HG02852 (cell line): Measurements from ENCODE around the gene NPPA.

ENCODE experiments used
- ATAC-seq: cut with Tn5 transposase; IDR thresholded peaks from one replicate; pipeline ENCODE4 v1.9.1; 2021; ENCODE audit warnings: mild to moderate bottlenecking, moderate library complexity; ENCODE audit not compliant: unreplicated experiment

Gene NPPA

GRCh38 chr1:11874624-11875023 is 27.0 kb upstream of the NPPA start:
- ATAC-seq, result no peak

- no peak for ATAC-seq
Observed at GRCh38 chr1:11874258-11874562, 26.6 kb upstream of the NPPA start.

- ATAC-seq, result no peak
Observed at GRCh38 chr1:11873395-11874257, 26.0 kb upstream of the NPPA start.

DNA sequence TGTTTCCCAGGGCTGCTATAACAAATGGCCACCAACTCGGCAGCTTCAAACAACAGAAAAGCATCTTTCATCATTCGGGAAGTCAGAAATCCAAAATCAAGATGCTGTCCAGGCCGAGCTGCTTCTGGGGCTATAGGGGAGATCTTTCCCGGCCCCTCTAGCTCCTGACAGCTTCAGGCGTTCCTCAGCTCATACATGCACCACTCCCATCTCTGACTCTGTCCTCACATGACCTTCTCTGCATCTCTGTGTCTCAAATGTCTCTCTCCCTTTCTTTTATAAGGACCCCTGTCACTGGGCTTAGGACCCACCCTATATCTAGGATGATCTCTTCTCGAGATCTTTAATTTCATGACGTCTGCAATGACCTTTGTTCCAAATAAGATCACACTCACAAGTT is 25.0 kb upstream of the NPPA start:
- no peak for ATAC-seq

GRCh38 chr1:11869650-11870207 is 22.1 kb upstream of the NPPA start:
- ATAC-seq, result no peak

- no peak for ATAC-seq
Observed at GRCh38 chr1:11869104-11869503, 21.5 kb upstream of the NPPA start.

DNA sequence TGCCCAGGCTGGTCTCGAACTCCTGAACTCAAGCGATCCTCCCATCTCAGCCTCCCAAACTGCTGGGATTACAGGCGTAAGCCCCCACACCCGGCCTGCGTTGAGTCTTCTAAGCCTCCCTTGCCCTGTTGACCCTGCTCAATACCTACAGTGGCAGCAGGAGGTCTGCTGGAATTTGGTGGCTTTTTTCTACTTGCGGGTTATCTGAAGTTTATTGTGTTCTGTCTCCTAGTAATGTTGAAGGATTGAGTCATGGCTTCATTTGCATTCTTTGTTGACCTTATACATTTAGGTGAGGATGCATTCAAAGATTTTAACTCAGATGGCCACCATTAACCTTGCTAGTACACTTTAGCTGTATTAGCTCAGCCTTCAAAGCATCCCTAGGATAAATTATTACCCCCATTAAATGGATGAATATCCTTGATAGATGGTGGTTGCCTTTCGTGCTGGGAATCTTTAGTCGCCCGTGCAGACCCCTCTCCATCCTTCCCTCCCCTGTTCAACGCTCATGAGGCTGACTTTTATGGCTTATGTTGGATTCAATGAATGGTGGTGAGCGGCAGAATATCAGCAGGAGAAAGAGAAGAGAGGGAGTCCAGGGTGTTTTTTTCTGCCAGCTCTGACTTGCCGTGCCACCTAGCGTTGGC is 20.9 kb upstream of the NPPA start:
- ATAC-seq, result no peak

- no peak for ATAC-seq
Observed at GRCh38 chr1:11862890-11863289, 15.3 kb upstream of the NPPA start.

- no peak for ATAC-seq
Observed at GRCh38 chr1:11860587-11860986, 13.0 kb upstream of the NPPA start.

DNA sequence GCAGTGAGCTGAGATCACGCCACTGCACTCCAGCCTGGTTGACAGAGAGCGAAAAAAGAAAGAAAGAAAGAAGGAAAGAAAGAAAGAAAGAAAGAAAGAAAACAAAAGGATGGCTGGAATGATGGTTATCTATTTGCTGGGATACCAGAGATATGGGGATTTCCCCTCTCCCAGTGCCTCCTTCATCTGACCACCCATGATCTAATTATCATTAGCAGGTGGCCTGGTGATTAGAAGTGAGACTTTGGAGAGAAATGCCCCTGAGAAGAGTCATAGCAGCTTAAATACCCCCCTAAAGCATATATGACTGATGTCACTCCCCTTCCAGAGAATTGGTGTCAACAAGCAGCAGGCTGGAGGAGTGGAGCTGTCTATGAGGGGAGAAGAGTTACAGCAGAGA is 12.5 kb upstream of the NPPA start:
- no peak for ATAC-seq

DNA sequence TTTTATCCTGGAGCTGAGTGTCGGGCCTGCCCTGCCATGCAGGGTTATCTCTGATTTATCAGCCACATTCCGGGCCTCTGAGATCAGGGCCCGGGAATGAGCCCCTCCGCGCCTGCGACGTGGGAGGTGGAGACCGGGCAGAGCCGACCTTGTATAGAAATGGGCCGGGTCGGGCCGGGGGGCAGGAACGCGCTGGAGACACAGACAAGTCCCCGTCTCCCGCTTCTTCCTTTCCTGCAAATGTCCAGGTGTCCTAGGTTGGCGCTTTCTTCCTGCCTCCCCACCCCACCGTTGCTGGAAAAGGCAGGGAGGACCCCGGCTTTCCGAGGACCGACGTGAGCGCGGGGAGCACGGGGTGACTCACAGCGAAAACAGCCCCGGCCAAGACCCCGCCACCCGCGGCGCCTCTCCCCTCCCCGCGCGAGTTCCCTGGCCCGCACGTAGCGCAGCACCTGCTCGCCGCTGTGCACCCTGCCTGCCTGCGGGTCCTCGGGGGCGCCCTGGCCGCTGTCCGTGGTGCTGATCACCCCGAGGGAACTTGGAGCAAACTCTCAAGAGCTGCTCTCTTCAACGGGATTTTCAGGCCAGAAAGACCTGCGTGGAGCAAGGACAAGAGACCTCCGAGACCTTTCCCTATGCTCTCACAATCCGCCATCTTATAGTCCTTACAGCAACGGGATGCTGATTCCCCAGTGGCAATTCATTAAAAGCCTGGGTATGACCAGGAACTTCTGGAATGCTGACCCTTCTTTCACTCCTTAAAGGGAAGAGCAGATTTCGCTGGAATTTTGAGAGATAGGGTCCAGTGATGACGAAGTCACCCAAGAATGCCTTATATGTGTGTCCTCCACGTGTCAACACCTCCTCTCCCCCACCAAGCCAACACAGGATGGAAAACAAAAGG is 11.6 kb upstream of the NPPA start:
- no peak for ATAC-seq

- ATAC-seq, result no peak
Observed at GRCh38 chr1:11858613-11858967, 11.0 kb upstream of the NPPA start, which contains the start of gene NPPB. Gene NPPB, minus strand, starts transcription at chr1:11858945. Its CDS starts 112 bp downstream, at chr1:11858833.

DNA sequence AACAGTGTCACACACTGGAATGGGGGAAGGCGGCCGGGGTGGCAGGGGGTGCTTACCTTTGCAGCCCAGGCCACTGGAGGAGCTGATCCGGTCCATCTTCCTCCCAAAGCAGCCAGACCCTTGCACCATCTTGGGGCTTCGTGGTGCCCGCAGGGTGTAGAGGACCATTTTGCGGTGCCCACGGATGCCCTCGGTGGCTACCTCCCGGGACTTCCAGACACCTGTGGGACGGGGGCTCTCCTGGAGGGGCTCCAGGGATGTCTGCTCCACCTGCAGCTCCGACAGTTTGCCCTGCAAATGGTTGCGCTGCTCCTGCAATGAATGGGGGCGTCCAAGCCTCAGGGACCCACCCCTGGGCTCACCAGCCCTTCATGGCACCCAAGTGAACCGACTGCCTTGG is 10.6 kb upstream of the NPPA start:
- no peak for ATAC-seq

DNA sequence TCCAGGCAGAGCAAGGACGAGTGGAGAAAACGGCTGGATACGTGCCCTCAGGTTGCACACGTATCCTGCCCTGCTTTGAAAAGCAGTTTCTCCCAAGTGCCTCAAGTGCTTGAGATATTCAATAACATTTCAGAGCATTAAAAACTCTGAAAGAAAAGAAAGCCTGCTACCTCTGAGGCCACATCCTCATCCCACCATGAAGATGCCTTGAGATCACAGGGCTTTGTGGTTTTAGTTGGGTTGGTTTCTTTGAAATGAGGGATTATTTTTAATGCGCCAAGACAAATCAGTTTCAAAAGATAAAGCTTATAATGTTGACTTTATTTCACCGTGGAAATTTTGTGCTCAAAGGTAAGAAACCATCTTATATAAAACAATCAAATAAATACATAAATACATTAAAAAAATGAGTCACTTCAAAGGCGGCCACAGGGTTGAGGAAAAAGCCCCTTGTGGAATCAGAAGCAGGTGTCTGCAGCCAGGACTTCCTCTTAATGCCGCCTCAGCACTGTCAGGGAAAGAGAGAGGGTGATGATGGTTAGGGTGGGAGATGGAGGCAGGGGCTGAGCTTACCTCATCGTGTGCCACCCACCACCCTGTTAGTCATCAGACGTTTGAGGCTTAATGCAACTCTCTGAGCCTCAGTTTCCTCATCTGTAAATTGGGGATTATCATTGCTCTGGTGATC is 9.7 kb upstream of the NPPA start:
- ATAC-seq, result no peak

DNA sequence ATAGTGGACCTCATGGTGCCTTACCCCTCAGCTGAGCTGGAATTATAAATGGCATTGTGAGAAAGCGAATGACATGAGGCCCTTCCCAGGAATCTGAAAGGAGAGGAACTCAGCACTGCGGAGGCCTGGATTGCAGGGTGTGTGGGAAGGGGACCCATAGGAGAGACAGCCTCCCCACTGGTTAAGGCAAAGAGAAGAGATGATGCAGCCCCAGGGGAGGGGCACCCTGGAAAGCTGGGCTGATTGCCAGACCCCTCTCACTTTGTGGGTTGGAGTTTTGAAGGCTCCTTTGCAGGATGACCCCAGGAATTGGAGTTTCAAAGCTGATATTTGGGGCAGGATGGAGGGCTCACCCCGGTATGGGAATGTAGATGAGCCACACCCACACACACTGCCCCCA is 9.1 kb upstream of the NPPA start:
- ATAC-seq, result no peak

GRCh38 chr1:11855430-11855829 is 7.8 kb upstream of the NPPA start:
- ATAC-seq, result no peak

DNA sequence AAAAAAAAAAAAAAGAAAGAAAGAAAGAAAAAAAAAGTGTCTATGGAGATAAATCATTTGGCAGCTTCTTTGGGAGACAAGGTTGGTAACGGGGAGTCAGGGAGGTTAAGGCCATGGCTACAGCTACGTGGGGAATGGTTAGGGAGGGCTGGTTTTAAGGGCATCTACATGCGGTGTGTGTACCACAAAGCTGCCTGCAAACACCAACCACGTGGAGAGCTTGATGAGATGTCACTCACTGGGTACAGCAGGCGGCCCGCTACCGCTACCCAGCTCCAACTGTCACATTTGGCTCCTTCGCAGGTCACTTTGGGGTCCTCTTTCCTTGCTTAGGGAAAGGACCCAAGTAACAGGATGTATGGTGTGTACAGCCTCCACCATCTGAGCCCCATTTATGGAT is 6.9 kb upstream of the NPPA start:
- no peak for ATAC-seq

- no peak for ATAC-seq
Observed at GRCh38 chr1:11851180-11851579, 3.6 kb upstream of the NPPA start.

GRCh38 chr1:11850156-11850555 is 2.6 kb upstream of the NPPA start:
- ATAC-seq, result no peak

DNA sequence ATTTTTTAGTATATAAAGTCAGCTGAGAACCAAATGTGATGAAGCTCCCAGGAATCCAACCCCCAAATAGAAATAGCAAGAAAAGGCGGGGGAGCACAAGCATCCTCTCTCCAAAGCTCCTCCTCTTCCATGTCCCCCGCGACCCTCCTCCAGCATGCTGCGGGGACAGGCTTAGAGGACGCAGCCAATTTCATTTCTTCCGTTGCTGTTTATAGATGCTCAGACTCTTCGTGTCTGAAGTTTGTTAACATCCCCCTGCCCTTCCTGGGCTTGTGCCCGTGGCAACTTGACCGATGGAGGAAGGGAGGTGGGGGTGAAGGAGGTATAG is 754 bp upstream of the NPPA start:
- no peak for ATAC-seq
